Ascending aorta (tissue), 2 donors: ENCODE measurements around the gene OSBPL3. TPM values are rescaled to one million over a fixed set of nuclear protein-coding genes. Genes with fewer than 3 reads are reported as not detected.

Experiments used
- DNase-seq, 2 donors: peaks; one replicate each; pipeline ENCODE4 v3.0.0-alpha.2; 2019; ENCODE audit warnings: low spot score in 2 of 2
- H3K27ac ChIP-seq, 2 donors: fragments of 200-600 bp; sonication (generic); one replicate each; pipeline ENCODE4 v1.5.1; 2016 to 2017; ENCODE audit warnings: mild to moderate bottlenecking in 1 of 2
- H3K27me3 ChIP-seq: fragments of 200-600 bp; sonication (generic); one replicate; pipeline ENCODE4 v1.5.1; 2017
- H3K36me3 ChIP-seq, 2 donors: fragments of 200-600 bp; sonication (generic); one replicate each; pipeline ENCODE4 v1.5.1; 2016
- H3K4me1 ChIP-seq, 2 donors: fragments of 200-600 bp; sonication (generic); one replicate each; pipeline ENCODE4 v1.5.1; 2016 to 2017; ENCODE audit warnings: mild to moderate bottlenecking in 1 of 2
- H3K4me3 ChIP-seq, 2 donors: fragments of 200-600 bp; sonication (generic); one replicate each; pipeline ENCODE4 v1.5.1; 2016 to 2017; ENCODE audit warnings: mild to moderate bottlenecking in 1 of 2
- H3K9me3 ChIP-seq, 2 donors: fragments of 200-600 bp; sonication (generic); one replicate each; pipeline ENCODE4 v1.5.1; 2016
- CTCF ChIP-seq, 3 experiments: fragments of 200-600 bp in 2 of 3; fragments of 450-650 bp in 1 of 3; sonication (generic) in 2 of 3; IDR thresholded peaks; one replicate each; pipeline ENCODE4 v1.5.1; 2016 to 2019; ENCODE audit warnings: antibody characterized with exemption in 3 of 3, mild to moderate bottlenecking in 1 of 3, moderate library complexity in 1 of 3
- intact Hi-C: fragments of 100-400 bp; cut with DNase I; formaldehyde crosslinking; loops from one replicate; pipeline ENCODE4 v1.15.1; 2023
- total RNA-seq: library from RNA; depleted of rRNA; stranded (reverse); fragments of >200 nt; gene quantifications from one replicate; pipeline ENCODE4 v1.1.0, GENCODE V29; 2016

The OSBPL3 gene
- 0.96 TPM for total RNA-seq

GRCh38 chr7:24979863-24980533, at the start of gene OSBPL3:
TSS of gene OSBPL3 (minus strand) at chr7:24980178. CDS start at chr7:24892472, 87,706 bp downstream.
- Histone ChIP-seq H3K4me1 (peaks cover 0 to 3% of the 10 kb centered on the region in 2 donors), H3K27ac (peak within 1 kb of the TSS; percentile 66 to 83), H3K4me3 (peak within 1 kb of the TSS; percentile 66 to 94), H3K36me3 (no peaks in the 10 kb centered on the region), H3K9me3 (no peaks in the 10 kb centered on the region), H3K27me3 (no peaks in the 10 kb centered on the region)
- DNase-seq = peak; percentile 77 to 97
- TF ChIP-seq CTCF (IDR thresholded peaks at IDR 0.05) = no peak
- intact Hi-C loops = loop anchor here (2.0 to 10.0 kb wide), 7 partner anchors 92 to 1225 kb away; partner anchors contain the start of genes CBX3, HNRNPA2B1 and PALS2

GRCh38 chr7:25029075-25029474, 49.1 kb upstream of the OSBPL3 start:
- Histone ChIP-seq H3K27me3 (no peaks in the 10 kb centered on the region), H3K4me1 (no peaks in the 10 kb centered on the region), H3K4me3 (no peak overlapping the region), H3K36me3 (no peaks in the 10 kb centered on the region), H3K27ac (no peak overlapping the region), H3K9me3 (no peaks in the 10 kb centered on the region)
- no peak for DNase-seq
- intact Hi-C loops = no loop called here
- TF ChIP-seq CTCF (IDR thresholded peaks at IDR 0.05) = no peak

GRCh38 chr7:25028370-25029021, 48.5 kb upstream of the OSBPL3 start:
- no peaks in the 10 kb centered on the region for H3K36me3 ChIP-seq
- H3K4me3 ChIP-seq = no peak overlapping the region
- H3K4me1 ChIP-seq = no peaks in the 10 kb centered on the region
- no peaks in the 10 kb centered on the region for H3K9me3 ChIP-seq
- no peaks in the 10 kb centered on the region for H3K27me3 ChIP-seq
- intact Hi-C loops = no loop called here
- no peak for DNase-seq
- no peak for TF ChIP-seq CTCF (IDR thresholded peaks at IDR 0.05)
- no peak overlapping the region for H3K27ac ChIP-seq

GRCh38 chr7:25026156-25026555, 46.2 kb upstream of the OSBPL3 start:
- DNase-seq = no peak
- Histone ChIP-seq H3K9me3 (no peaks in the 10 kb centered on the region), H3K27ac (no peak overlapping the region), H3K4me3 (no peak overlapping the region), H3K4me1 (no peaks in the 10 kb centered on the region), H3K36me3 (no peaks in the 10 kb centered on the region), H3K27me3 (no peaks in the 10 kb centered on the region)
- intact Hi-C loops = no loop called here
- no peak for TF ChIP-seq CTCF (IDR thresholded peaks at IDR 0.05)

- no peak for TF ChIP-seq CTCF (IDR thresholded peaks at IDR 0.05)
- no peak for DNase-seq
- intact Hi-C loops = no loop called here
- Histone ChIP-seq H3K4me3 (no peak overlapping the region), H3K36me3 (no peaks in the 10 kb centered on the region), H3K4me1 (no peaks in the 10 kb centered on the region), H3K9me3 (no peaks in the 10 kb centered on the region), H3K27me3 (no peaks in the 10 kb centered on the region), H3K27ac (no peak overlapping the region)
Measured at GRCh38 chr7:25025218-25025671, 45.3 kb upstream of the OSBPL3 start.
